Stimulated activated CD4-positive, alpha-beta T cell treated with anti-CD3 and anti-CD28 coated beads, TNF-alpha, amount 100 ng/mL, for 1 hour (primary cell): ENCODE results near the gene ACAD11.
"Not testable (repeated sequence)": the region's sequence is repeated elsewhere in the genome, so short reads cannot be mapped to it uniquely, and the experiment has no call there.

Source experiments
- DNase-seq, 3 donors: peaks; one replicate each; pipeline ENCODE4 v3.0.0-alpha.2; 2020; ENCODE audit warnings: low read depth in 3 of 3, low spot score in 1 of 3

ACAD11 gene

DNA sequence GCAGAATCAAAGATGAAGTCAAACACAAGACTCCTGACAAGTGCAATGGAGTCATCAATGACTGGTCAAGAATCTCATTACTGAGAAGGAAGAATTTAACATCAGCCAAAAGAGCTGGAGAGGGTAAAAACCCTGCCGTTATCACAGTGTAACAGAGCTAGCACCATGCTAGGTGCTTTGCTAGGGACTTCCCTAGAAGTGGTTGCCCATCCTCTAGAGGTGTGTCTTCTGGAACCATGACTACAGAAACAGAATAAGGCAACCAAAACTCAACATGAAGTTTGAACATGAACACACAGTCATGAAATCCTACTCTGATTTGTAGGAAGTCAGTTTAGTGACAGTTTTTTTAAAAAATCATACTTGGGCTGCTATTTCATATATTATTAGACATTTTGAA lies 9.5 kb downstream of the ACAD11 start:
- DNase-seq, result no peak

DNA sequence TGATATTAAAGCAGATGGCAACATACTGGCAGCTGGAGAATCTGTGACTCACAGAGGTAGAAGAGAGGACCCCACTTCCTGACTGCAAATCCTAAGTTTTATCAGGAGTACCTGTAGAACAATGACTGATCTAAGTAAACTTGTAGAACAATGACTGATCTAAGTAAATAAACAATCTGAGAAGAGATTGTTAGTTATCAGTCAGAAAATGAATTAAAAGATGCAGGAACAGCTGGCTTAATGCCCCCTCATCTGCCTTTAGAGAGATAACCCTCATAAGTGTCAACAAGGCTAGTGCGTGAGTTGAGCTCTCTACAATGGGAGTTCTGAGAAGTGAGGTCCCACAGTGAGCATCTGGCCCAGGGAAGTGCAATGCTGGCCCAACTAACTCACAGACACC lies 14.6 kb downstream of the ACAD11 start:
- no peak for DNase-seq

DNA sequence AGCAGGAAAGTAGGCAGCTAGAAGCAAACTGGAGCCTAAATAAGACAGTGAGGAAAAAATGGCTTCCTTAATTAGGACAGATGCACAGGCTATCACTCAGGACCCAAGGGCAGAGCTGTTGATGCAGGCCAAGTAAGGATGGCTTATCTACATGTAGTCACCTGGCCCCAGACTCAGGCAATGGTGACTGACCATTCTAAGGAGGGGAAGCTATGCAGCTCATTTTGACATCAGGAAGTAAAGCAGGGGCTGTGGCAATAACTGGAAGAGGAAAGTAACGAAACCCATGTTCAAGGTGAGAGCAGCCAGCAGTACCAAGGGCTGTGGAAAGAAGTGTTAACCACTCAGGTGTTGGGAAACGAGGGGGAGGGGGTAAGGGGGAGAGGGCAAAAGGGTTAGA lies 16.2 kb downstream of the ACAD11 start:
- DNase-seq, result no peak

DNA sequence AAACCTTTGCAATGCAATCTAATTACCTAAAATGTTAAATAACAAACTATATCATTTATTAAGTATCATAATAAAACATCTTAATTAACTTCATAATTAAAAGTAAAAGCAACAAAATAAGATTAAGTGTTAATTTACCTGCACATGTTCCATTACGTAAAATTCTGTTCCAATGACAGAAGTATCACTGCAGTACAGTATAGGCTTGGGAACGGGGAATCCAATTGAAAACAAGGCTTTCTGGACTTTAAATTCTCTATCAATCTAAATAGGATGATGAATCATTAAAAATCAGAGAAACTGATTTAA lies 17.1 kb downstream of the ACAD11 start:
- DNase-seq, result no peak

DNA sequence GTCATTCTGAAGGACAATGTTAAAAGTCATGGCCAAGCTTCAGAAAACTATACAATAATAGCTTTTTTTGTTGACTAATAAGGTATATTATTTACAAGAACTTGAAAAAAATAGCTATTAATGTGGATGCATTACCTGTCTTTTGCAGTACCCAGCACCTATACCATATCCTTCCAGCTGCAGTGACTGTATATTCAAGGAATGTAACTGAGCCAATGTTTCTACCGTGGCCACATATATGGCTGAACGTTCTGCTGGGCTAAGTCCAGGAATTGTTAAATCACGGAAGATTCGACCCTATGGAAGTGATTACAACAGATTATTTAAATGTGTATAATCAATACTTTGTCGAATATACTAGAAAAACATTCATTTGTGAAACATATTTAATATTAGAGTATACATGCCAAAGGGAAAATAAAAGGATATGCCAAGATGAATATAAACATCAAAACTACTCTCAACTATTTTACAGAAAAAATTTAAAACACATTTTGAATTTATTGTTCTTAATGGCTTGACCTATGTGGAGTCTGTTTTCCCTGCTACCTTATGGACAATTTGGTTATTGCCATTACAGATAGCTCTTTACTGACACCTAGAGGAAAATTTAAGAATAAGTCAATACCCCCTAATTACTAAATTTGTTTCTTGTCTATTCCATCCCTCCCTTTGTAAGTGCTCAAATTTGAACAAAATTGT lies 17.6 kb downstream of the ACAD11 start:
- no peak for DNase-seq

DNA sequence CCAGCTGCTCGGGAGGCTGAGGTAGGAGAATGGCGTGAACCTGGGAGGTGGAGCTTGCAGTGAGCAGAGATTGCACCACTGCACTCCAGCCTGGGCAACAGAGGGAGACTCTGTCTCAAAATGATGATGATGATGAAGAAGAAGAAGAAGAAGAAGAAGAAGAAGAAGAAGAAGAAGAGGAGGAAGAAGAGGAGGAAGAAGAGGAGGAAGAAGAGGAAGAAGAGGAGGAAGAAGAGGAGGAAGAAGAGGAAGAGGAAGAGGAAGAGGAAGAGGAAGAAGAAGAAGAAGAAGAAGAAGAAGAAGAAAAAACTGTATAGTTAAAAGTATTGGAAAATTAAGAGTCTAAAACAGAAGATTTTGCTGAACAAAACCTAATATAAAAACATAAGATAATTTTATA lies 18.2 kb downstream of the ACAD11 start:
- not testable (repeated sequence) for DNase-seq

DNA sequence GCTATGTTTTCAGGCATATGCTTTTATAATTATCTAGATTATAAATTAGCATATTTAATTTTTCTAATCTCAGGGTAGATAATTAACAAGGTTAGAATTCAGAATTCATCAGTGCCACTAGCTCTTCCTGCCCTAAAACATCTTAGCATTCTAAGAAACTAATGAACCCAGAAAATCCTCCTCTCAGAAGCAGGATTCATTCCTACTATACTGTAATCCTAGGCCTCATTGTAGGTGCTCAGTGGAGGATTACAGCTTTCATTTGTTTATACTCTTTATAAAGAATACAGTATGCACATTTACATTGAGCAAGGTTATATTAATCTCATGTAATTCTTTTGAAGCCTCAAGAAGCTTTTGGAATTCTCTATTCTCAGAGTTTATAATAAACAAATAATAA lies 20.9 kb downstream of the ACAD11 start:
- DNase-seq, result no peak

DNA sequence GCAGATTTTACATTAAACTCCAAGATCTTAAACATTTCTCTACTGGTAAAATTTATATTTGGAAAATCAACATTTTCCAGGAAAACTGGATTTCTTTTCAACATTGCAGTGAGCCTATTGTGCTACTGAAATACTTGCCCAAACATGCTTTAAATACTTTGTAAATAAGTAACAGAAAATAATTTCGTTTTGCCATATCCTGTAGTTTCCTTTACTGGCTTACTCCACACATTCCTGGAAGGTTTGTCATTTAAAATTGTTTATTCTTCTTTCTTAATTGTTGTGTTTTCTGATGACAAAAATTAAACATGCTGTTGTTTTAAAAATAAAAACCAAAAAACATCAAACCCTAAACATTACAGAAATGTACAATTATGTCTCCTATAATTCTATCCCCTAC lies 22.0 kb downstream of the ACAD11 start:
- no peak for DNase-seq

DNA sequence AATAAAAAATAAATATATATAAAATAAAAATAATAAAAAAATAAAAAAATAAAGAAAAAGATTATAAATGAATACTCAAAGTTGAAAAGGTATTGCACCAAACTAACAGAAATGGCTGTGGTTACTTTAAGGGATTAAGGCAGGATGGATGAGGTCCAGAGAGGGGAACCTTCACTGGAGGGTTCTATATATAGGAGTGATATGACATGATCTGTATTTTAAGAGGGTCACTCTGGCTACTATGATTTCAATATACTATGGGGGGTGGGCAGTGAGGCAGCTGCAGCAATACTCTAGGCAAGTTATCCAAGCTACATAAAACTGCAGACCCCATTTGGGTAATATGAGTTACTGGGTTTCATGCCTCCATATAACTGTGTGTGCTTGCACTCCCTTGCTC lies 24.6 kb downstream of the ACAD11 start:
- DNase-seq, result no peak

DNA sequence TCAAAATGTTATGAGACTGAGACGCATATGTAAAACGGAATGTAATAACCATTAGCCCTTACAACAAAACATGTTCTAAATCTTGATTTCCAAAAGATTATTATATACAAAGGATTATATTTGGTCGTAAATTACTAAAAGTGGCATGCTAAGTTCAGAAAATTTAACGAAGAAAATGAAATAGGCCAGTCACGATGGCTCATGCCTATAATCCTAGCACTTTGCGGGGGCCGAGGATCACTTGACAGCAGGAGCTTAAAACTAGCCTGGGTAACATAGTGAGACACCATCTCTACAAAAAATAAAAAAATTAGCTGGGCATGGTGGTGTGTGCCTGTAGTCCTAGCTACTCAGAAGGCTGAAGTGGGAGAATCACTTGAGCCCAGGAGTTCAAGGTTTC lies 29.0 kb downstream of the ACAD11 start:
- no peak for DNase-seq

DNA sequence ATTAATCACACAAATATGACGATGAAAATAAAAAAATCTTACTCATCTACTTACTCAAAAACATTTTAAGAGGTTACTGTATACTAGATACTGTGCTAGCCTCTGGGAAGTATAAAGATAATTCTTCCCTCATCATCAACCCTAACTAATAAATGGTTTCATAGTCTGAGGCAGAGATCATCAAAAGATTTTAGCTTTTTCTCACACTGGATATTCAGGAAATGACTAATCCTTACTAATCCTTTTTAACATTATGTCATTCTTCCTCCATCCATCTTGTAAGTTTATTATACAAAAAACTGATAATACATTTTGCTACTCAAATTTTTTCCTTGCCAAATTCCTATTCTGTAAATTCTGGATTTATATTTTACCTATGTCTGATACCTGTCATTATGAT lies 29.7 kb downstream of the ACAD11 start:
- DNase-seq, result no peak

DNA sequence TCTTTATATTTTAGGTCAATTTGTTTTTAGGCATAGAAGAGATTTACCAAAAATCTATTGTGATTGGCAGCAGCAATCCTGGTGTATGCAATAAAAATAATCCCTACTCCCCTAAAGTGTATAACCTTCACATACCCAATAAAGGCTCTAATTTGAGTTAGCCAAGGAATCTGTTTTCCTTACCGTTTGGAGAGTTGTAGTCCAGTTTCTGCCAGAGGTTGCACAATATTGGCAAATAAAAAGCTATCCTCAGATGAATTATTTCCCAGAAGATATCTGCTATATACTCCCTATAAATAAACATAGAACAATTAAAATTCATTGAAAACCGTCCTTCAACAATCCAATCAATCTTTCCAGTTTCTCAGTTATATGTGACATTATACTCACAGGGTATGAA lies 31.5 kb downstream of the ACAD11 start:
- DNase-seq, result no peak

DNA sequence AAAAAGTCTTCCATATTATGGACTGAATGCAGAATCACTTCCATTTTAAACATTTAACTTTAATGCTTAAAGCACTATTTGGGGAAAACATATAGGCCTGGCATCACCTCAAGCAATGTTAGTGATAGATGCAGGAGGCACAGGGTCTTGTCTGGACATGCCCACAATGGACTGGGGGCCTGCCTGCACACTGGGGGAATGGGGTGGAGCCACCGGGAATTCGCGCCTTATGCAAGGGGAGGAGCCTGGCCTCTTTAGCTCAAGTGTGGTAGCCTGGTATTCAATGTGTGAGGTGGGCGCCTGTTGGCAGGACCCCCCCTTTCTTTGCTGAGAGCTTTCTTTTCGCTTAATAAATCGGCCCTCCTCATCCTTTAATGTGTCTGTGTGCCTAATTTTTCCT lies 32.7 kb downstream of the ACAD11 start:
- no peak for DNase-seq

DNA sequence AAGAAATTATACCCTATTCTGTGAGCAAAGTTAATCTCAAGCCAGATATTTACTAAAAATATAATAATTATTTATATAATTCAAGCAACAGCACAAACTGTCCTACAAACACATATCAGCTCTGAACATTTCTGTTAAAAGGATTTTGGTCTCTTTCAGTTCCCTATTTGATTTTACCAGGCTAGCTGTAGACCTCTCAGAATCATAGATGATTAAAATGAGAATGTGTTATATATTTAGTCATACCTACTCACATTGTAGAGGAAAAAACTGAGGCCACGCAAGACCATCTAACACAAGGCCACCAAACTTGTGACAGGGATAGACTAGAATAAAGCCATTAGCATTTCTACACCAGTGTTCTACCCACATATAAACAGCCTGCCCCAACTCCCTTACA lies 34.0 kb downstream of the ACAD11 start:
- DNase-seq, result no peak

DNA sequence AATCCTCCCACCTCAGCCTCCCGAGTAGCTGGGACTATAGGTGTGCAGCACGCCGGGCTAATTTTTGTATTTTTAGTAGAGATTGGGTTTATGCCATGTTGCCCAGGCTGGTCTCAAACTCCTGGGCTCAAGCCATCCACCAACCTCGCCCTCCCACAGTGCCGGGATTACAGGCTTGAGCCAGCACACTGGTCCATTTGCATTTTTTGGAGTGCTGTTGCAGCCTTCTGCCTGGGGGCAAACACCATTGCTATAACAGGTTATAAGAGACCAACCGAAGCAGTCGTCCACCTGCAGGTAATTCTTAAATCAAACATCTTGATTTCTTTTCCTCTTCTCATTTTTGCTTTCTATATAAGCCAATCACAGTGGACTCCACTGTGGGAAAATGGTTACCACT lies 34.8 kb downstream of the ACAD11 start:
- DNase-seq, result no peak

DNA sequence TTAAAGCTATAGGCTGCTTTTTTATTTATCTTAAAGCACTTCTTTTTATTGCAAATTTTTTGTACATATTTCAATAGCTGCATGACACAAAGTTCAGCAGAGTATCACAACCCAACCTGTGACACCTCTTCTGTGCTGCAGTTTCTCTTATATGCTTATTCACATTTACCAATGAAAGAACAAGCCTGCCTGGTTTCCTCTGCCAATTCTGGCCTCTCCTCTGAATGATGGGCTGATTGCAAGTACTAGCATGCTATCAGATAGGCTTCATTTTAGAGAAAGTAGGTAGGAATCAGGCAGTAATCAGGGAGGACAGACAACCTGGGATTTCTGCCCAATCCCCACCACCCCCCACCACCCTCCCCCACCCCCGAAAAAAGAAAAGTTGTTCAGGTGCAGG lies 36.0 kb downstream of the ACAD11 start:
- no peak for DNase-seq

DNA sequence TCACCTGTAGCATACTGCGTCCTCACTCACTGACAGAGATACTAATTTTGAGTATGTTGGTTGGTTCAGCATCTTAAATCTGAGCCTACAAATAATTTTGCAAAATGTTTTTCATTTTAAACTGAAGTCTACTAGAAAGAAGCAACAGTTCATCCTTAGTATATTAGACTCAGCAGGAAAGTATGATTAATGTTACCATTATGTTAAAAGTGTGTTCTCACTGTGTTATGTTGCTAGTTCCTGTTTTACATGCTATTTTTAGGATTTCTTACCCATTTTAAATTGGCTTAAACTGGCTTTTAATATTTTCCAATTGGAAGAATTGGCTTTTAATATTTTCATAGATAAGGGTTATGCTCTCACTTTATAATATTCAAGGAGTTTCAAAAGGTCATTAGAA lies 36.8 kb downstream of the ACAD11 start:
- DNase-seq, result no peak

DNA sequence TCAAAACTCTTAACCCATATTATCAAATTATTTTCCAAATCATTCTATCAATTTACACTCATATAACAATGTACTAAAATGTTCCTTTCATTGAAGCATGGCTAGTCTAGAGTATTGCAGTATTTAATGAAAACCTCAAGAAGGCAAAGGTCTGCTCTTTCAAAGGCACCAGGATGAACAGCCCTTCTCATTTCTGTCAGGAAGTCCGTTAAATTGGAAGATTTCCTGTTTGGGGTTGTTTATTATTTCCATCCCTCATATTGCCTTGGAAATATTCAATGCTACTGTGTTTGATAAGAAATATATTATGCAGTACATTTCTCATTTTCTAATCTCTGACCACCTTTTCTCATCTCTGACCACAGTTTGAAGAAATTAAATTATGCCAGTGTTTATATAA lies 37.5 kb downstream of the ACAD11 start:
- no peak for DNase-seq

DNA sequence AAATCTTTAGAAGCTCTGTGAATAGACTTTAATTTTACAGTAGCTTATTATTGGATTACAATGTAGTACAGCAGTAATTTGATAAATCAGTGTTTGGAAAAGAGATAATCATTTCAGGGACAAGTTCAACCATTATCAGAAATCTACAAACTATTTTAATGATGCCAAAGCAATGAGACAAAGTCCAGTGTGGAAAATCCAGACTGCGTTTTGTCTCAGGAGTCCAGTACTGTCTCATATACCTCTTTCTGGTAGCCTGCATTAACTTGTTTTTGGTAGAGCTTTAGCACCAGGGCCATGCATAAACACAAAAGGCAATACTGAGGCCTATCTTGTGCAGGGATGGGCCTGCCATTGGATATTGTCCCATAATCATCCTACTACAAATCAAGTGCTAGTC lies 42.8 kb downstream of the ACAD11 start:
- no peak for DNase-seq

DNA sequence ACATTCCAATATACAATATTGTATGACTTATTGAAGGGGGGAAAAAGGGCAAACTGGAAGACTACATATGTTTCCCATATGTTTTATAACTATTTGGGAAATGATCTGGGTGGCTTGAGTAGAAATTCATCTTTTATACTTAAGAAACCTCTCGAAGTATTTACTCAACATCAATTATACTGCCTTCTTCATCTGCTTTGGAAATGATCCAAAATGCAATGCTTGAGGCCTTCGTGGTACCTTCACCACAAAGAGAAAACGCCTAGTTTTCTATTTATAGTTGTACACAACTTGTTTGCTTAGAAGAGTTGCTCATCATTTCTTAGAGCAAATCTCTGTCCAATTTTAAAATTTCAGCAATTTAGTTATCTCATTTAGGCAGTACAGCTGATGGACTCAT lies 43.7 kb downstream of the ACAD11 start:
- DNase-seq, result no peak

DNA sequence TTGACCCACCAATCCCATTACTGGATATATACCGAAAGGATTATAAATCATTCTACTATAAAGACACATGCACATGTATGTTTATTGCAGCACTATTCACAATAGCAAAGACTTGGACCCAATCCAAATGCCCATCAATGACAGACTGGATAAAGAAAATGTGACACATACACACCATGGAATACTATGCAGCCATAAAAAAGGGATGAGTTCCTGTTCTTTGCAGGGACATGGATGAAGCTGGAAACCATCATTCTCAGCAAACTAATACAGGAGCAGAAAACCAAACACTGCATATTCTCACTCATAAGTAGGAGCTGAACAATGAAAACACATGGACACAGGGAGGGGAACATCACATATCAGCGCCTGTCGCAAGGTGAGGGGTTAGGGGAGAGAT lies 44.3 kb downstream of the ACAD11 start:
- not testable (repeated sequence) for DNase-seq

DNA sequence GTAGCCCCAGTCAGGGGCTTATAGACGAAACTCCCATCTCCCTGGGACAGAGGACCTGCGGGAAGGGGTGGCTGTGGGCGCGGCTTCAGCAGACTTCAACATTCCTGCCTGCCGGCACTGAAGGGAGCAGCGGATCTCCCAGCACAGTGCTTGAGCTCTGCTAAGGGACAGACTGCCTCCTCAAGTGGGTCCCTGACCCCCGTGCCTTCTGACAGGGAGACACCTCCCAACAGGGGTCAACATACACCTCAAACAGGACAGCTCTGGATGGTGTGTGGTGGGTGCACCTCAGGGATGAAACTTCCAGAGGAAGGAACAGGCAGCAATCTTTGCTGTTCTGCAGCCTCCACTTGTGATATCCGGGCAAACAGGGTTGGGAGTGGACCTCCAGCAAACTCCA lies 53.0 kb downstream of the ACAD11 start:
- DNase-seq, result not testable (repeated sequence)

DNA sequence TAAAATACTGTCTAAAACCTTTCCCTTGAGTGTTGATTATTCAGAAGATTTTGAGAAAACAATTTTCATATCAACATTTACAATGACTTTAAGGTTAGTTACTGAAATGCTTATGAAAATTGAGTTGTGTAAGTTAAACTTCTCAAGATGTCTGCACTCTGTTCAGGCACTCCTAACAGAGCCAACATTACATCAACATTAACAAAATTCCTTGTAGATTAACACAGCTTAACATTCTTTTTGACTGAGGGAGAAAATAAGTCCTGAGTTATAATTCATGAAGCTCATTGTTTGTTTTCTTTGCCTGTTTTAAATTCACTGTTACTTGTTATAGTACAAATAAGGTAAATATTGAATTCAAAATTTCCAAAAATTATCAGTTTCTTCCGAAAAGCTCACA lies 53.5 kb downstream of the ACAD11 start:
- no peak for DNase-seq

DNA sequence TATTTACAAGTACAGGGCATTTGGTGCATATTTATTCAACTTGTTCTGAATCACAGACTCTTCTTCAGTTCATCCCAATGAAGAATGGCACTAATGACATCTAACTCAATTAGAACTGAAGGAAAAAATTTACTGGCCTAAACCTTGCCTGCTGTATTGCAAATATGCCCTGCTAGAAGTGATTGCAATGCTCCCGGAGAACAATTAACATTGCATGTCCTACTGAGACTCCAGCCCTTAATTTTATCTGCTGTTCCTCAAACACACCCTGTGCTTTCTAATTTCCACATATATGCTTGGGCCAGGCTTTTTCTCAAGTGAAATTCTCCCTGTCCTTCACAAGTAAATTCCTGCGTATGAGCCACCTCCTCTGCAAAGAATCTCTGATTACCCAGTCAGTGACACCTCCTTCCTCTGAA lies 54.2 kb downstream of the ACAD11 start:
- no peak for DNase-seq
